Lower leg skin (tissue), 4 donors: Measurements from ENCODE around the gene PAPPA. TPM values are rescaled to one million over a fixed set of nuclear protein-coding genes. Genes with fewer than 3 reads are reported as not detected.

Experiments
- DNase-seq, 2 donors: peaks; one replicate each; pipeline ENCODE4 v3.0.0-alpha.2; 2019; ENCODE audit warnings: low spot score in 2 of 2
- H3K4me3 ChIP-seq: fragments of 200-600 bp; sonication (generic); 2 replicates; pipeline ENCODE4 v1.5.1; 2017; ENCODE audit warnings: mild to moderate bottlenecking, low read depth; ENCODE audit not compliant: poor library complexity, severe bottlenecking
- CTCF ChIP-seq, 3 donors: fragments of 450-650 bp; IDR thresholded peaks; one replicate each; pipeline ENCODE4 v1.5.1; 2016; ENCODE audit warnings: antibody characterized with exemption in 3 of 3, mild to moderate bottlenecking in 3 of 3, moderate library complexity in 2 of 3
- POLR2A ChIP-seq, 2 donors: fragments of 450-650 bp; IDR thresholded peaks; one replicate each; pipeline ENCODE4 v1.6.1; 2016 to 2017; ENCODE audit warnings: antibody characterized with exemption in 2 of 2, mild to moderate bottlenecking in 1 of 2, moderate library complexity in 1 of 2
- WGBS, 2 donors: methylation state at CpG; one replicate each; pipeline ENCODE4 v1.1.5; 2018; 5-methylcytosine and 5-hydroxymethylcytosine counted together
- intact Hi-C: fragments of 100-400 bp; cut with DNase I; formaldehyde crosslinking; loops from one replicate; pipeline ENCODE4 v1.15.0; 2023; ENCODE audit warnings: low total_unique reads
- total RNA-seq, 4 donors: library from RNA; depleted of rRNA; stranded (reverse); fragments of >200 nt; gene quantifications; one replicate each; pipeline ENCODE4 v1.1.0, GENCODE V29; 2016

PAPPA gene
- total RNA-seq, 4 donors from 2014 or later, result 0.64 to 2.2 (median 1.9) TPM

GRCh38 chr9:116250891-116251290 lies 97.3 kb downstream of the PAPPA start:
- H3K4me3 ChIP-seq, result no peak overlapping the region
- 63 to 65% methylated on average over 4 of the region's 4 CpGs for WGBS, 2 donors
- DNase-seq, result no peak
- TF ChIP-seq CTCF (IDR thresholded peaks at IDR 0.05) (no peak), POLR2A (IDR thresholded peaks at IDR 0.05) (no peak)
- intact Hi-C loops, result no loop called here

- intact Hi-C loops, result no loop called here
- no peak for DNase-seq
- no peak overlapping the region for H3K4me3 ChIP-seq
- TF ChIP-seq CTCF (IDR thresholded peaks at IDR 0.05), result no peak
- TF ChIP-seq POLR2A (IDR thresholded peaks at IDR 0.05), result no peak
- 64 to 66% methylated on average over 5 of the region's 5 CpGs for WGBS, 2 donors
Observed at GRCh38 chr9:116251366-116251765, 97.8 kb downstream of the PAPPA start.

GRCh38 chr9:116260531-116260930 lies 106.9 kb downstream of the PAPPA start:
- no peak for TF ChIP-seq CTCF (IDR thresholded peaks at IDR 0.05)
- 67 to 78% methylated on average over 2 of the region's 2 CpGs for WGBS, 2 donors
- intact Hi-C loops, result no loop called here
- no peak for DNase-seq
- no peak overlapping the region for H3K4me3 ChIP-seq

- 50 to 55% methylated on average over 5 of the region's 5 CpGs for WGBS, 2 donors
- TF ChIP-seq CTCF (IDR thresholded peaks at IDR 0.05) (no peak), POLR2A (IDR thresholded peaks at IDR 0.05) (no peak)
- DNase-seq, result no peak
- H3K4me3 ChIP-seq, result no peak overlapping the region
- intact Hi-C loops, result no loop called here
Observed at GRCh38 chr9:116262448-116262847, 108.9 kb downstream of the PAPPA start.

GRCh38 chr9:116264361-116264760 lies 110.8 kb downstream of the PAPPA start:
- intact Hi-C loops, result no loop called here
- H3K4me3 ChIP-seq, result no peak overlapping the region
- WGBS, 2 donors, result 79 to 80% methylated on average over 1 of the region's 1 CpG
- TF ChIP-seq POLR2A (IDR thresholded peaks at IDR 0.05), result no peak
- TF ChIP-seq CTCF (IDR thresholded peaks at IDR 0.05), result no peak
- DNase-seq, result no peak

- H3K4me3 ChIP-seq, result no peak overlapping the region
- TF ChIP-seq CTCF (IDR thresholded peaks at IDR 0.05), result no peak
- no peak for TF ChIP-seq POLR2A (IDR thresholded peaks at IDR 0.05)
- DNase-seq, result no peak
- WGBS, 2 donors, result 51 to 58% methylated on average over 1 of the region's 1 CpG
- intact Hi-C loops, result no loop called here
Observed at GRCh38 chr9:116267021-116267420, 113.4 kb downstream of the PAPPA start.
